NCI-H2227 (cell line): ENCODE measurements around the gene MAU2.
"Not testable (repeated sequence)": the region's sequence is repeated elsewhere in the genome, so short reads cannot be mapped to it uniquely, and the experiment has no call there.

Source experiments
- DNase-seq: peaks from one replicate; lab custom pipeline; 2025; ENCODE audit not compliant: unreplicated experiment; lab: John Stamatoyannopoulos, UW

The MAU2 gene

GRCh38 chr19:19380316-19380715 lies 59.7 kb downstream of the MAU2 start:
- not testable (repeated sequence) for DNase-seq

GRCh38 chr19:19381007-19381926 lies 60.6 kb downstream of the MAU2 start:
- DNase-seq, result no peak

DNA sequence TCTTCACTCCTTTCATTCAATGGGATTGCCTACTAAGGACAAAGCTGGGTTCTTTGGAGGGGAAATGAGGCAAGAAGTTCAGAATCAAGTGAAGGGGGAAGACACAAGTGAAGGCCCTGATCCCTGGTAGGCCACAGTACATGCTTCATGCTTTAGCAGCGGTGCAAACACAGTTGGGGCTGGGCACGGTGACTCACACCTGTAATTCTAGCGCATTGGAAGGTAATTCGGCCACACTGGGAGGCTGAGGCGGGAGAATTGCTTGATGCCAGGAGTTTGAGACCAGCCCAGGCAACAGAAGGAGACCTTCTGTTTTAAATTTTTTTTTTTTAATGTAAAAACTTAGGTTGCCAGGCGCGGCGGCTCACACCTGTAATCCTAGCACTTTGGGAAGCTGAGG lies 61.5 kb downstream of the MAU2 start:
- no peak for DNase-seq

GRCh38 chr19:19384486-19384885 lies 63.9 kb downstream of the MAU2 start:
- DNase-seq, result no peak

DNA sequence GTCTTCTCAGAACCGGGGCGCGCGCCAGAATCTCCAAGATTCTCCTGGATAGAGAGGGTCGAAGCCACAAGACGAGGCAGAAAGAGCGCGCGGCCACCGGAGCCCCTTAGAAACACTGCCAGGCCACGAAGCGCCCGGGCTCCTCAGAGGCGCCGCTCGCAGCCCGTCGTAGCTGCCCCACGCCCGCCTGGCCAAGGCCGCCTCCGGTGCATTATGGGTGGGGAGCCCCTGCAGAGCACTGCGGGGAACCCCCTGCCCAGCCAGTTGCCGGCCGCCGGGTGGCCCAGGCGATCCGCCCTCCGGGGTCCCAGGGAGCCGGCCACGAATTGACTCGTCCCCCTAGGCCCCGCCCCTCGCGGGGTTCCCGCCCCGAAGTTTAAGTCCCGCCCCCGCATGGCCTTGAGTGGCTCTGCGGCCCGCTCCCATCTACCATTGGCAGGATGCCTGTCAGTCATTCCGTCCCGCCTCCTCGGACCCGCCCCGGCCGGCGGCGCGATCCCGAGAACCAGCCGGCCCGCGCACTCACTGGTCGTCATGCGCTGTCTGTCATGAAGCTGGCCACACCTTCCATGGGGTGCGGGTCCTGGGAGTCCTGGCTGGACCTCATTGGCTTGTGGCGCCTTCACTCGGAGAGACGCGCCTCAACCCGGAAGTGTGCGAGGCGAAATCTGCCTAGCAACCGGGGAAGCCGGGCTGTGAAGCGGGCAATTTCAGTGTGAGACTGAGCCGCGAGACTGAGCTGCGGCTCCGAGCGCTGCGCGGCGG lies 64.7 kb downstream of the MAU2 start:
- peak; percentile 98 for DNase-seq

GRCh38 chr19:19385896-19386869 lies 65.6 kb downstream of the MAU2 start:
- DNase-seq, result peak; percentile 77

DNA sequence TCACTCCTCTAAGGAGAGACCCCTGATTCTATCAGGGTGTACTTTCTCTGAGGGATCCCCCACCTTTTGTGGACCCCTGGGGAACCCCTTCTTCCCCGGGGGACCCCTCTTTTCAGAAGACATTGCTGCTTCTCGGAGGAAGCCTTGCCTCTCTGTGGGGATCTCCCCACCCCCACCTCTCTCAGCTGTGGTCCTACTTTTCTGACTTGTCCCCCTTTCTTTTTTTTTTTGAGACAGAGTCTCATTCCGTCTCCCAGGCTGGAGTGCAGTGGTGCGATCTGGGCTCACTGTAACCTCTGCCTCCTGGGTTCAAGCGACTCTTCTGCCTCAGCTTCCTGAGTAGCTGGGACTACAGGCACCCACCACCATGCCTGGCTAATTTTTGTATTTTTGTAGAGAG lies 66.5 kb downstream of the MAU2 start:
- no peak for DNase-seq

- DNase-seq, result no peak
Observed at GRCh38 chr19:19388568-19389555, 68.2 kb downstream of the MAU2 start.

DNA sequence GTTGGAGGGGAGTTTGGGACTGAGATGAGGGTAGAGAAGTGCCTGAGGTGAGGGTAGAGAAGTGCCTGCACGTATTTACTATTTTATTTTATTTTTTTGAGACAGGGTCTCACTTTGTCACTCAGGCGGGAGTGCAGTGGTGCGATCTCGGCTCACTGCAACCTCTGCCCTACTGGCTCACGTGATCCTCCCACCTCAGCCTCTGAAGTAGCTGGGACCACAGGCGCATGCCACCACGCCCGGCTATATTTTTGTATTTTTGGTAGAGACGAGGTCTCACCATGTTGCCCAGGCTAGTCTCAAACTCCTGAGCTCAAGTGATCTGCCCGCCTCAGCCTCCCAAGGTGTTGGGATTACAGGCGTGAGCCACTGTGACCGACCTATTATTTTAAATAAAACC lies 69.1 kb downstream of the MAU2 start:
- not testable (repeated sequence) for DNase-seq

DNA sequence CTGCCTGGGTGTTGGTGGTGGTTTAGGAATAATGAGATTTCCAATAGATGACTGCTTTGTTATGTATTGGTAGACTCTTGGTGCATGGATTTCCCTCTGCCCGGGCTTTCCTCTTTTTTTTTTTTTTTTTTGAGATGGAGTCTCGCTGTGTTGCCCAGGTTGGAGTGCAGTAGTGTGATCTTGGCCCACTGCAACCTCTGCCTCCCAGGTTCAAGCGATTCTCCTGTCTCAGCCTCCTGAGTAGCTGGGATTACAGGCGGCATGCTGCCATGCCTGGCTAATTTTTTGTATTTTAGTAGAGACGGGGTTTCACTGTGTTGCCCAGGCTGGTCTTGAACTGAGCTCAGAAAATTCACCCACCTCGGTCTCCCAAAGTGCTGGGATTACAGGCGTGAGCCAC lies 73.7 kb downstream of the MAU2 start:
- not testable (repeated sequence) for DNase-seq

DNA sequence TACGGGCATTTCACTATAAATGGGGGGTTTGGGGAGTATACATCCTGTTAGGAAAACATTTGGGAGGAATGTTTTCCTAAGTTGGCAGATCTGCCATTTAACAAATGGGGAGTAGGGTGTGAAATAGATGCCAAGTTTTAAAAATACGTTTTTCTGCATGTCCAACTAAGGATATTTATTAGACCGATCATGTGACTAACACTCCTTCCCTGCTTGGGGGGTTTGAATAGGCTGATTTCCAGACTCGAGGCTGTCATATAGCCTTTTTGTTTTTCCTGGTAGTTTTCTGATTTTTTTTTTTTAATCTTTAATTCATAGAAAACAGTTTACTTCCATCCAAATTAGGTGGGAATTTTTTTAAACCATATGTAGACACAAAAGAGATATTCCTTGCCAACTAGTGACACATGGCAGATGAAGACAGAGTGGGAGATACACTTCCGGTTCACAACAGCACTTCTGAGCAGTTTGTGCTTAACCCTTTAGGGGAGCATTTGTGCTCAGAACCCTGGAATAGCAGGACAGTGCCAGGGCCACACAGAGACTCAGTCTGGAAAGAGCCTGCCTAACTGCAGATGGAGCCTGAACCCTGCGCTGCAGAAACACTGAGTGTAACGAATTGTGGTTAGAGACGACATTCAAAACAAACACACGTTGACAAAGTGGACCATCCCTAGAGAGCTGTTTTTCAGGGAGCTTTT lies 79.3 kb downstream of the MAU2 start:
- no peak for DNase-seq

DNA sequence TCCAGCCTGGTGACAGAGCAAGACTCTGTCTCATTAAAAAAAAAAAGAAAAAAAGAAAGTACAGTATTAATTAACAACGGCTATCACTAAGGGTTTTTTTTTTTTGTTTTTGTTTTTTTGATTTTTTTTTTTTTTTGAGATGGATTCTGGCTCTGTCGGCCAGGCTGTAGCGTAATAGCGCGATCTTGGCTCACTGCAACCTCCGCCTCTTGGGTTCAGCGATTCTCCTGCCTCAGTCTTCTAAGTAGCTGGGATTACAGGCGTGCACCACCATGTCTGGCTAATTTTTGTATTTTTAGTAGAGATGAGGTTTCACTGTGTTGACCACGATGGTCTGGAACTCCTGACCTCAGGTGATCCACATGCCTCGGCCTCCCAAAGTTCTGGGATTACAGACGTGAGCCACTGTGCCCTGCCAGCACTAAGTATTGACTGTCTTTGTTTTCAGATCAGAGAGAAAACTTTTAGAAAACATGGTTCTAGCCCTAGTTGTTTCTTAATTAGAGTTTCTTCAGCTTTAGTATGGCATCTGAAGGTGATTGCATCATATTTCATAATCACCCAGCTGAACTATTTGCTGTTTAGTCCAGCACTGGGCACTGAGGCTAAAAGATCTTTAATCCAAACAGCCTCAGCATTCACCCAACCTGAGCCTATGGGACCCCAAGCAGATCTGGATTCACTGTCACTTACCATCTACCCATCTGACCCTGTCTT lies 82.2 kb downstream of the MAU2 start:
- no peak for DNase-seq

DNA sequence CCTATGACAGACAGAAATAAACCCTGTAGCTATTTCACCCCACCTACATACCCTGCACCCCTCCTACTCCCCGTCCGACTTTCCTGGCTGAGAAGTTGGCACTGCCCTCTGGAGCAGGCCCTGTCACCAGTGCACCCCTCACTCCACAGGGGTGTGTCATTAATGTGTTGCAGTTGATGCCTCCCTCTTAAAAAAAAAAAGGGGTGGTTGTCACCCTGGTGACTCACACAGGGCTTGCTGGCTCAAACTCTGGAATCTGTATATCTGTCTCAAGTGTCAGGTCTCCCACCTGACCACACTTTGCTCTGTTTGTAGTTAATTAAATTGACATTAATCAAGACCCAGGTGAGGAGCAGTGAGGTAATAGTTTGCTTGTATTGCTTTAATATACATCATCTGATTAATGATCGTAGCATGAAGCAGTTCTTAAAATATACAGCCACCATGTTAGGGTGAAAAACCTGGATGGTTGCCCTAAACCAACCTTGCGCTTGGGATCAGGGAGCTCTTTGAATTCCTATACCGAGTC lies 82.8 kb downstream of the MAU2 start:
- DNase-seq, result no peak

DNA sequence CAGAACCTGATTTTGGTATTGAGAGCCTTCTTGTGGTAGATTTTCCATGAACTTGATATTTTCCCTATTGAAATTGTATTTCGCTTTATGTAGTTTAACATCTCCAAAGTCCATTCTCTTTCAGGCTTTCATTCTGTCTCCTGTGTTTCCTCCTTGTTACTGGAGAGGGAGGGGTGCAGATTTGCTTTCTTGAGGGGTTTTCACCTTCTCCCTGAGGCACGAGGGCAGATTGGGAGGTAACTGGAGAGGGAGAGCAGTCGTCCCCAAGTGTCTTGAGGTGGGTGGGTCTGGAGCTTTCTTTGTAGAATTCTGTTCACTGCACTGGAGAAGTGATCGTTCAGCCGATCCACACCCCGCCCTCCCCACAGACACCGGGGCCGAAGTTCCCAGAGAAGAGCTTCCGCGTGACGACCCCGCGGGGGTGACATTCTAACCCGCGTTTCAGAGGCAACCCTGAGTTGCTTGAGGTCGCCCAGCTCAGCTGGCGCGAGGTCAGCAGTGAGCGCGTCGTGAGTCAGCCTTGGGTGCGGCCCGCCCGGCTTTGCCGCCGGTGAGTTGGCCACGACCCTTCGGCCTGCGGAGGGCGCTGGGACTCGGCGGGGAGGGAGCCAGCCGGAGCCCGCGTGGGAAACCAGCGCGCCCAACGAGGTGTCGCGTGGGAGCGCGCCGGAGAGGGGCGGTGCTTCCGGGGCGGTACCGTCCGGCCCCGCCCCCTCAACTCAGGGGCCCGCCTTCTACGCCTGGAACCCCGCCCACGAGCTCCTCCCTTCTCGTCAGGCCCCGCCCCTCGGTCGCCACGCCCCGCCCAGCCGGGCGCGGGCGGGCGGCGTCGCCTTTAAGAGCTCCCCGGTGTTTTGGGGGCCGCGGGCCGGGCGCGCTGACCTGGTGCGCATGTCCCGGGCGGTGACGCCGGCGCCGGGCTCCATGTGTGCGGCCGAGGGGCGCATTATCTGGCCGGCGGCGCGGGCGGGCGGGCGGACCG lies 84.5 kb downstream of the MAU2 start, which contains the start of gene GATAD2A:
Gene GATAD2A (plus strand): TSS at position 797 of the 982 bp plus-strand sequence. CDS start 59,671 bp downstream, outside the sequence.
- DNase-seq, result peak; percentile 91

DNA sequence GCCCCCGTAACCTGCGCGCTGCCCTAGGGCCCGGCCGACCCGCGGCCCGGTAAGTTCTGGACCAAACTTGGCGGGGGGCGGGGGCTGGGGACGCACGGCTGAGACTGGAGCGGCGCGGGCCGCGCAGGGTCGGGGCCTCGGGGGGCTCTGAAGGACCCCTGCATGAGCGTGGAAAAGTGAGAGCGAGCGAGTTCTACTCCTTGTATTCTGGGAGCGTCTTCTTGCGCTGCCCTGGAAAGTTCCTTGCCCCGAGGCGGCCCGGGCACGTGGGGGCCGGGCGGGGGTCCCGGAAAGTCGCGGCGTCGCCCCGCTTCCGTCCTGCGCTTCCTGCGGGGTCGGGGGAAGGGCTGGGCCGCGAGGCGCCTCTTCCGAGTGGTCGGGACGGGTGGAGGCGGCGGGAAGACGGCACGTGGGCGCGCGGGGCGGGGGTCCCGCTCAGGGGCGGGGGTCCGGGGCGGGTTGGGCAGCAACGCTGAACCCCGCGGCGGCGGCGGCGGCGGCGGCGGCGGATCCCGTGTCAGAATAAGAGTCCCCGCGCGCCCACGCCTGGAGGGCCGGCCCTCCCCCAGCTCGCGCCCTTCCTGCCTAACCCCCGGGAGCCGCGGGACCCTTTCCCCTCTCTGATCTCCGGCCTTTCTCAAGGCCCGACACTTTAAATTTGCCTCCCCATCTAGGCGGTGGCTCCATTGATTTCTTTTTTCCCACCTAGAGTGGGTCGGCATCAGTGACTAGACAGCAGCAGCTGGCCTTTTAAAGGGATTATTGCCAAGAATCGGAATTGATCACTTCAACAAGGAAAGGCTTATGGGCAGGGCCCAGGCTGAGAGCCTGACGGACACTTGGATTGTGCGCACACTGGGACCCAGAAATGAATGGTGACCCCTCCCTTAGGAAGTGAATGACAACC lies 85.6 kb downstream of the MAU2 start:
- peak; percentile 28 for DNase-seq
